ENCODE results near the gene CERS2. TPM values are rescaled to one million over a fixed set of nuclear protein-coding genes. Genes with fewer than 3 reads are reported as not detected.

Gene CERS2
- total and polyA plus RNA-seq, 10 of the 15 experiments (the other 5 are each of a cell fraction or from before 2014, with no cell fraction given), result 9.2 to 87.9 (median 50.8) TPM

- TF ChIP-seq ZBTB40 (IDR thresholded peaks at IDR 0.05; ENCODE audit: borderline replicate concordance) (no peak), SUZ12 (IDR thresholded peaks at IDR 0.05; ENCODE audit: unreplicated experiment) (no peak), USF1 (IDR thresholded peaks at IDR 0.05; ENCODE audit: borderline replicate concordance, extremely low read length, insufficient read depth, low read depth, low read length) (no peak), RAD51 (IDR thresholded peaks at IDR 0.05) (no peak), BHLHE40 (IDR thresholded peaks at IDR 0.05; ENCODE audit: borderline replicate concordance in 1 of 2, low read depth in 2 of 2, low read length in 1 of 2) (no peak)
Measured at GRCh38 chr1:151012684-151013471, 38.2 kb upstream of the CERS2 start (continued).

Data from GM12878 (cell line).